ENCODE data around the gene EIF4G3. TPM values are rescaled to one million over a fixed set of nuclear protein-coding genes. Genes with fewer than 3 reads are reported as not detected.

EIF4G3 gene
- total and polyA plus RNA-seq, 10 of the 15 experiments (the other 5 are each of a cell fraction or from before 2014, with no cell fraction given), result 7.4 to 45.1 (median 29.1) TPM

DNA sequence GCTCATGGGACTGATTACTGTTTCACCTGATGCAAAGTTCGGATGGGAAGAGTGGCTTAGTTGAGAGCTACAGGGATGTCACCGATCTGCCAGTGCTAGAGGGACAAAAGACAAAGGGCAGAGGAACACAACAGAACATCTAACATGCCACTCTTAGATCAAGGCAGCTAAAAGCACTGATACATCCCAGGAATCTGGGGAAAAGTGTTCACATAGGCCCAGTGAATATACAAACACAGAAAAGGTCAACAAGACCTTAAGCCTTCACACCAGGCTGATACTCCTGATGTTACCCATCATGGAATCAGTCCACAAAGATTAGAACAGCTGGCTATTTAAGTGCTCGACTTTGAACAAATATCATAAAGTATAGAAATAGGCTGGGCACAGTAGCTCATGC is 163.2 kb downstream of the EIF4G3 start:
- intact Hi-C loops (cut with micrococcal nuclease; ENCODE audit: unreplicated experiment) (no loop called here), in situ Hi-C loops (cut with MboI) (no loop called here)
- Histone ChIP-seq H3K4me1 (ENCODE audit: control insufficient read depth, insufficient read depth, low read length) (peaks cover 4% of the 10 kb centered on the region; the same call in 1 of the 2 replicates), H3K79me2 (ENCODE audit: control insufficient read depth, insufficient read depth, low read length) (no peaks in the 10 kb centered on the region; the same call in 1 of the 2 replicates), H3K9ac (ENCODE audit: control insufficient read depth, insufficient read depth, low read length) (no peak overlapping the region), H3K27ac (ENCODE audit: control insufficient read depth, insufficient read depth) (no peak overlapping the region), H2AFZ (ENCODE audit: control insufficient read depth, low read depth, low read length) (no peak overlapping the region), H3K9me3 (replicated peaks; ENCODE audit: control insufficient read depth, insufficient read depth, low read length) (no peaks in the 10 kb centered on the region), H3K27me3 (replicated peaks in 1 of 2; ENCODE audit: control insufficient read depth in 2 of 2, insufficient read depth in 2 of 2, low read length in 1 of 2) (no peaks in the 10 kb centered on the region), H3K4me2 (ENCODE audit: control insufficient read depth, insufficient read depth) (no peak overlapping the region), H4K20me1 (ENCODE audit: control insufficient read depth, insufficient read depth) (no peaks in the 10 kb centered on the region), H3K36me3 (ENCODE audit: control insufficient read depth in 2 of 2, insufficient read depth in 2 of 2, low read length in 1 of 2) (no peaks in the 10 kb centered on the region), H3K4me3 (no peak overlapping the region)
- 79% methylated on average over 3 of the region's 3 CpGs for WGBS (ENCODE audit: insufficient coverage, insufficient replicate concordance, low lambda C conversion rate, missing lambda C conversion rate)
- POLR2A ChIA-PET, result interaction anchor here (1.1 kb wide), 1 partner anchor 7 kb away, joined by 3 read pairs; no protein-coding TSS in a partner anchor
- no peak for TF ChIP-seq BRCA1 (IDR thresholded peaks at IDR 0.05; ENCODE audit: low read depth, low read length)
- TF ChIP-seq, protein P1, sequence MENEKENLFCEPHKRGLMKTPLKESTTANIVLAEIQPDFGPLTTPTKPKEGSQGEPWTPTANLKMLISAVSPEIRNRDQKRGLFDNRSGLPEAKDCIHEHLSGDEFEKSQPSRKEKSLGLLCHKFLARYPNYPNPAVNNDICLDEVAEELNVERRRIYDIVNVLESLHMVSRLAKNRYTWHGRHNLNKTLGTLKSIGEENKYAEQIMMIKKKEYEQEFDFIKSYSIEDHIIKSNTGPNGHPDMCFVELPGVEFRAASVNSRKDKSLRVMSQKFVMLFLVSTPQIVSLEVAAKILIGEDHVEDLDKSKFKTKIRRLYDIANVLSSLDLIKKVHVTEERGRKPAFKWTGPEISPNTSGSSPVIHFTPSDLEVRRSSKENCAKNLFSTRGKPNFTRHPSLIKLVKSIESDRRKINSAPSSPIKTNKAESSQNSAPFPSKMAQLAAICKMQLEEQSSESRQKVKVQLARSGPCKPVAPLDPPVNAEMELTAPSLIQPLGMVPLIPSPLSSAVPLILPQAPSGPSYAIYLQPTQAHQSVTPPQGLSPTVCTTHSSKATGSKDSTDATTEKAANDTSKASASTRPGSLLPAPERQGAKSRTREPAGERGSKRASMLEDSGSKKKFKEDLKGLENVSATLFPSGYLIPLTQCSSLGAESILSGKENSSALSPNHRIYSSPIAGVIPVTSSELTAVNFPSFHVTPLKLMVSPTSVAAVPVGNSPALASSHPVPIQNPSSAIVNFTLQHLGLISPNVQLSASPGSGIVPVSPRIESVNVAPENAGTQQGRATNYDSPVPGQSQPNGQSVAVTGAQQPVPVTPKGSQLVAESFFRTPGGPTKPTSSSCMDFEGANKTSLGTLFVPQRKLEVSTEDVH (IDR thresholded peaks at IDR 0.05; ENCODE audit: low read depth, partially characterized antibody), result no peak
- no peak for TF ChIP-seq TCF7 (IDR thresholded peaks at IDR 0.05; ENCODE audit: borderline replicate concordance)
- no peak for TF ChIP-seq FOS (IDR thresholded peaks at IDR 0.05; ENCODE audit: borderline replicate concordance, extremely low read depth, insufficient read length)
- TF ChIP-seq, protein P2, sequence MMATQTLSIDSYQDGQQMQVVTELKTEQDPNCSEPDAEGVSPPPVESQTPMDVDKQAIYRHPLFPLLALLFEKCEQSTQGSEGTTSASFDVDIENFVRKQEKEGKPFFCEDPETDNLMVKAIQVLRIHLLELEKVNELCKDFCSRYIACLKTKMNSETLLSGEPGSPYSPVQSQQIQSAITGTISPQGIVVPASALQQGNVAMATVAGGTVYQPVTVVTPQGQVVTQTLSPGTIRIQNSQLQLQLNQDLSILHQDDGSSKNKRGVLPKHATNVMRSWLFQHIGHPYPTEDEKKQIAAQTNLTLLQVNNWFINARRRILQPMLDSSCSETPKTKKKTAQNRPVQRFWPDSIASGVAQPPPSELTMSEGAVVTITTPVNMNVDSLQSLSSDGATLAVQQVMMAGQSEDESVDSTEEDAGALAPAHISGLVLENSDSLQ (IDR thresholded peaks at IDR 0.05), result no peak
- TF ChIP-seq DPF2 (IDR thresholded peaks at IDR 0.05), result no peak
- TF ChIP-seq, protein P3, sequence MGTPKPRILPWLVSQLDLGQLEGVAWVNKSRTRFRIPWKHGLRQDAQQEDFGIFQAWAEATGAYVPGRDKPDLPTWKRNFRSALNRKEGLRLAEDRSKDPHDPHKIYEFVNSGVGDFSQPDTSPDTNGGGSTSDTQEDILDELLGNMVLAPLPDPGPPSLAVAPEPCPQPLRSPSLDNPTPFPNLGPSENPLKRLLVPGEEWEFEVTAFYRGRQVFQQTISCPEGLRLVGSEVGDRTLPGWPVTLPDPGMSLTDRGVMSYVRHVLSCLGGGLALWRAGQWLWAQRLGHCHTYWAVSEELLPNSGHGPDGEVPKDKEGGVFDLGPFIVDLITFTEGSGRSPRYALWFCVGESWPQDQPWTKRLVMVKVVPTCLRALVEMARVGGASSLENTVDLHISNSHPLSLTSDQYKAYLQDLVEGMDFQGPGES (IDR thresholded peaks at IDR 0.05), result no peak
- TF ChIP-seq MEF2A (IDR thresholded peaks at IDR 0.05; ENCODE audit: insufficient read depth, low read depth, low read length), result no peak
- no peak for TF ChIP-seq YY1 (IDR thresholded peaks at IDR 0.05; ENCODE audit: low read depth, low read length)
- TF ChIP-seq RCOR1 (conservative IDR thresholded peaks at IDR 0.05; ENCODE audit: low read depth, low read length), result no peak
- TF ChIP-seq, protein P4, sequence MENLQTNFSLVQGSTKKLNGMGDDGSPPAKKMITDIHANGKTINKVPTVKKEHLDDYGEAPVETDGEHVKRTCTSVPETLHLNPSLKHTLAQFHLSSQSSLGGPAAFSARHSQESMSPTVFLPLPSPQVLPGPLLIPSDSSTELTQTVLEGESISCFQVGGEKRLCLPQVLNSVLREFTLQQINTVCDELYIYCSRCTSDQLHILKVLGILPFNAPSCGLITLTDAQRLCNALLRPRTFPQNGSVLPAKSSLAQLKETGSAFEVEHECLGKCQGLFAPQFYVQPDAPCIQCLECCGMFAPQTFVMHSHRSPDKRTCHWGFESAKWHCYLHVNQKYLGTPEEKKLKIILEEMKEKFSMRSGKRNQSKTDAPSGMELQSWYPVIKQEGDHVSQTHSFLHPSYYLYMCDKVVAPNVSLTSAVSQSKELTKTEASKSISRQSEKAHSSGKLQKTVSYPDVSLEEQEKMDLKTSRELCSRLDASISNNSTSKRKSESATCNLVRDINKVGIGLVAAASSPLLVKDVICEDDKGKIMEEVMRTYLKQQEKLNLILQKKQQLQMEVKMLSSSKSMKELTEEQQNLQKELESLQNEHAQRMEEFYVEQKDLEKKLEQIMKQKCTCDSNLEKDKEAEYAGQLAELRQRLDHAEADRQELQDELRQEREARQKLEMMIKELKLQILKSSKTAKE (IDR thresholded peaks at IDR 0.05; ENCODE audit: low read depth, poor library complexity, severe bottlenecking), result no peak
- no peak for TF ChIP-seq RUNX3 (IDR thresholded peaks at IDR 0.05; ENCODE audit: low read length)
- no peak for TF ChIP-seq TBL1XR1 (IDR thresholded peaks at IDR 0.05; ENCODE audit: low read depth, low read length)
- FAIRE-seq (no peak), DNase-seq (ENCODE audit: low read depth, low spot score) (no peak), ATAC-seq (no peak)
- CTCF ChIA-PET, result interaction anchor here (1.3 to 1.8 kb wide), 2 partner anchors 13 to 17 kb away, joined by 3 to 5 read pairs; no protein-coding TSS in a partner anchor
- BruUV-seq (replicated peaks), result no TSS peak
- RAD21 ChIA-PET (ENCODE audit: unreplicated experiment), result interaction anchor here (0.9 kb wide), 1 partner anchor 32 kb away, joined by 3 read pairs; no protein-coding TSS in a partner anchor
- SMC1A ChIA-PET (ENCODE audit: uncharacterized antibody, unreplicated experiment), result interaction anchor here (0.9 to 1.9 kb wide), 6 partner anchors 9 to 108 kb away, joined by 3 to 6 read pairs (median 4); no protein-coding TSS in a partner anchor

Data from GM12878 (cell line).